ENCODE data around the gene TMBIM6.

GRCh38 chr12:49801141-49802063 is 60.0 kb downstream of the TMBIM6 start:
- TF ChIP-seq ZBTB1 (tag by site-specific recombination; IDR thresholded peaks at IDR 0.05): no peak
- TF ChIP-seq TSHZ1 (tag by site-specific recombination; IDR thresholded peaks at IDR 0.05; ENCODE audit: borderline replicate concordance): no peak
- TF ChIP-seq CTCF (tag by site-specific recombination; IDR thresholded peaks at IDR 0.05): no peak
- no peak for TF ChIP-seq ZNF24 (tag by site-specific recombination; IDR thresholded peaks at IDR 0.05)
- no peak for TF ChIP-seq MZF1 (tag by site-specific recombination; IDR thresholded peaks at IDR 0.05; ENCODE audit: borderline replicate concordance)
- no peak for TF ChIP-seq ZSCAN5A (tag by site-specific recombination; IDR thresholded peaks at IDR 0.05)
- peak; percentile 76 for TF ChIP-seq KLF1 (tag by site-specific recombination; IDR thresholded peaks at IDR 0.05)
- TF ChIP-seq ZNF621 (tag by site-specific recombination; IDR thresholded peaks at IDR 0.05): no peak
- TF ChIP-seq ZFP3 (tag by site-specific recombination; IDR thresholded peaks at IDR 0.05; ENCODE audit: low read depth): no peak
